ENCODE results near the gene PPP2R5D.
A peak's percentile ranks its signal among the peaks of the same experiment; 100 is the strongest.

PPP2R5D gene

GRCh38 chr6:42963855-42964605 lies 20.3 kb upstream of the PPP2R5D start:
- TF ChIP-seq EZH2phosphoT487 (IDR thresholded peaks at IDR 0.05; ENCODE audit: low read length) (no peak), CTCF (IDR thresholded peaks at IDR 0.05; ENCODE audit: low read length) (peak; percentile 26; the same call in 1 of the 2 replicates), EZH2 (optimal IDR thresholded peaks at IDR 0.05; ENCODE audit: low read depth, low read length) (no peak)
- H3K9me2 ChIP-seq (replicated peaks; ENCODE audit: insufficient read depth, low read length): no peaks in the 10 kb centered on the region
- no peaks in the 10 kb centered on the region for H3K4me1 ChIP-seq (ENCODE audit: low read length)
- H3K9me3 ChIP-seq (replicated peaks; ENCODE audit: insufficient read depth, low read length): no peaks in the 10 kb centered on the region
- peak; percentile 31 for DNase-seq
- no peak overlapping the region for H2AFZ ChIP-seq (ENCODE audit: low read length)
- no peaks in the 10 kb centered on the region for H4K20me1 ChIP-seq (ENCODE audit: insufficient read depth, low read length)
- no peak overlapping the region for H3K4me3 ChIP-seq (ENCODE audit: low read length)
- H3F3A ChIP-seq (ENCODE audit: insufficient read depth, low read length): no peaks in the 10 kb centered on the region
- H3K4me2 ChIP-seq (ENCODE audit: low read depth, low read length): no peak overlapping the region
- H3K79me2 ChIP-seq (ENCODE audit: low read length): no peaks in the 10 kb centered on the region
- no peak overlapping the region for H3K27ac ChIP-seq (ENCODE audit: low read length)
- H3K27me3 ChIP-seq (replicated peaks; ENCODE audit: insufficient read depth, low read length): no peaks in the 10 kb centered on the region
- no peaks in the 10 kb centered on the region for H3K36me3 ChIP-seq (replicated peaks; ENCODE audit: insufficient read depth, low read length)
- no peak overlapping the region for H3K9ac ChIP-seq (ENCODE audit: low read length)

DNA sequence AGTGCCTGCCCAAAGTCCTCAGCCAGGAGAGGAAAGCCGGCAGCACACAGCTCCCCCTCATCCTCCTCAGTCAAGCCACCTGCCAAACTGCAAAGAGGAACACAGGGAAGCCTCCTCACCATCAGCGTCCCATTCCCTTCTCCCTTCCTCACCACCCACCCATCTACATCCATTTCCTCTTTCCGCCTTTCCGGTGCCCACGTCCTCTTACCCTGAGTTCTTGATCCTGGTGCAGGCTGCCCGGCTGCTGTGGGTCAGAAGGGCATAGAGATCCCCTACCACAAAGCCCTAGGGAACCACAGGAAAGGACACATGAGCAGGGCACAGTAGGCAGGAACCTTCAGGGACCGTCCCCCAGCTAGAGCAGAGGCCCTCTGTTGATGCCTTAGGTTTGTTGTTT lies 17.8 kb upstream of the PPP2R5D start:
- Histone ChIP-seq H3K27me3 (replicated peaks; ENCODE audit: insufficient read depth, low read length) (no peaks in the 10 kb centered on the region), H4K20me1 (ENCODE audit: insufficient read depth, low read length) (no peaks in the 10 kb centered on the region), H3K79me2 (ENCODE audit: low read length) (no peaks in the 10 kb centered on the region), H3K27ac (ENCODE audit: low read length) (no peak overlapping the region), H3K4me1 (ENCODE audit: low read length) (no peaks in the 10 kb centered on the region), H3F3A (ENCODE audit: insufficient read depth, low read length) (no peaks in the 10 kb centered on the region), H3K4me2 (ENCODE audit: low read depth, low read length) (no peak overlapping the region), H3K9me3 (replicated peaks; ENCODE audit: insufficient read depth, low read length) (no peaks in the 10 kb centered on the region), H3K9me2 (replicated peaks; ENCODE audit: insufficient read depth, low read length) (no peaks in the 10 kb centered on the region), H2AFZ (ENCODE audit: low read length) (no peak overlapping the region), H3K4me3 (ENCODE audit: low read length) (no peak overlapping the region), H3K36me3 (replicated peaks; ENCODE audit: insufficient read depth, low read length) (no peaks in the 10 kb centered on the region), H3K9ac (ENCODE audit: low read length) (no peak overlapping the region)
- DNase-seq: no peak
- no peak for TF ChIP-seq CTCF (IDR thresholded peaks at IDR 0.05; ENCODE audit: low read length)
- no peak for TF ChIP-seq EZH2 (optimal IDR thresholded peaks at IDR 0.05; ENCODE audit: low read depth, low read length)
- TF ChIP-seq EZH2phosphoT487 (IDR thresholded peaks at IDR 0.05; ENCODE audit: low read length): no peak

- no peaks in the 10 kb centered on the region for H3K4me1 ChIP-seq (ENCODE audit: low read length)
- H3K9me2 ChIP-seq (replicated peaks; ENCODE audit: insufficient read depth, low read length): no peaks in the 10 kb centered on the region
- H3K27me3 ChIP-seq (replicated peaks; ENCODE audit: insufficient read depth, low read length): no peaks in the 10 kb centered on the region
- H3F3A ChIP-seq (ENCODE audit: insufficient read depth, low read length): no peaks in the 10 kb centered on the region
- H3K4me3 ChIP-seq (ENCODE audit: low read length): no peak overlapping the region
- no peak overlapping the region for H3K4me2 ChIP-seq (ENCODE audit: low read depth, low read length)
- DNase-seq: no peak
- no peak overlapping the region for H2AFZ ChIP-seq (ENCODE audit: low read length)
- H4K20me1 ChIP-seq (ENCODE audit: insufficient read depth, low read length): no peaks in the 10 kb centered on the region
- no peak overlapping the region for H3K27ac ChIP-seq (ENCODE audit: low read length)
- no peaks in the 10 kb centered on the region for H3K36me3 ChIP-seq (replicated peaks; ENCODE audit: insufficient read depth, low read length)
- H3K9me3 ChIP-seq (replicated peaks; ENCODE audit: insufficient read depth, low read length): no peaks in the 10 kb centered on the region
- H3K79me2 ChIP-seq (ENCODE audit: low read length): no peaks in the 10 kb centered on the region
- no peak overlapping the region for H3K9ac ChIP-seq (ENCODE audit: low read length)
- TF ChIP-seq CTCF (IDR thresholded peaks at IDR 0.05; ENCODE audit: low read length) (no peak), EZH2 (optimal IDR thresholded peaks at IDR 0.05; ENCODE audit: low read depth, low read length) (no peak), EZH2phosphoT487 (IDR thresholded peaks at IDR 0.05; ENCODE audit: low read length) (no peak)
Measured at GRCh38 chr6:42967228-42967627, 17.1 kb upstream of the PPP2R5D start.

All from MM.1S (cell line).